H1 (cell line): ENCODE results near the gene TTLL5. TPM values are rescaled to one million over a fixed set of nuclear protein-coding genes. Genes with fewer than 3 reads are reported as not detected.

ENCODE experiments used
- CTCF ChIA-PET: fragments of 300-600 bp; sonication (Branson Sonifier 250); formaldehyde crosslinking; loops from one replicate; lab custom pipeline; 2021; ENCODE audit not compliant: partially characterized antibody; lab: Charles Lee
- POLR2A ChIA-PET: fragments of 300-600 bp; sonication (Branson Sonifier 250); formaldehyde crosslinking; loops from one replicate; lab custom pipeline; 2021; ENCODE audit warnings: inconsistent platforms; ENCODE audit not compliant: partially characterized antibody; lab: Charles Lee
- DNase-seq, 2 experiments: peaks; one replicate each; pipeline versions ENCODE4 v3.0.0 to v3.0.0-alpha.2; 2010 to 2022; ENCODE audit warnings: low spot score in 2 of 2, low read depth in 1 of 2, mixed read lengths in 1 of 2
- FAIRE-seq: peaks from 2 replicates; lab custom pipeline; 2011; peaks lifted over from hg19 to GRCh38; lab: Jason Lieb, UNC
- H2AFZ ChIP-seq: 2 replicates; pipeline ENCODE4 v1.8.1; 2012; ENCODE audit warnings: low read length, inconsistent platforms
- H2AK5ac ChIP-seq: 2 replicates; pipeline ENCODE4 v1.6.1; 2013; ENCODE audit warnings: low read depth, low read length
- H2BK120ac ChIP-seq: replicated peaks from 2 replicates; pipeline ENCODE3; 2013; ENCODE audit warnings: low read depth, low read length, inconsistent platforms
- H2BK12ac ChIP-seq: 2 replicates; pipeline ENCODE4 v1.6.1; 2013; ENCODE audit warnings: low read depth, low read length
- H2BK15ac ChIP-seq: 2 replicates; pipeline ENCODE4 v1.6.1; 2013; ENCODE audit warnings: low read length
- H2BK20ac ChIP-seq: 2 replicates; pipeline ENCODE4 v1.6.1; 2013; ENCODE audit warnings: low read length
- H2BK5ac ChIP-seq: 2 replicates; pipeline ENCODE4 v1.6.1; 2013; ENCODE audit warnings: low read depth, low read length
- H3K14ac ChIP-seq: 2 replicates; pipeline ENCODE4 v1.6.1; 2013; ENCODE audit warnings: inconsistent platforms; ENCODE audit not compliant: insufficient read length
- H3K18ac ChIP-seq: 2 replicates; pipeline ENCODE4 v1.6.1; 2013; ENCODE audit warnings: low read length; ENCODE audit errors: extremely low read depth
- H3K23ac ChIP-seq: 2 replicates; pipeline ENCODE4 v1.6.1; 2013; ENCODE audit warnings: inconsistent platforms; ENCODE audit not compliant: insufficient read length
- H3K23me2 ChIP-seq: 2 replicates; pipeline ENCODE4 v1.6.1; 2013; ENCODE audit warnings: low read depth, low read length
- H3K27ac ChIP-seq: 2 replicates; pipeline ENCODE4 v1.6.1; 2011; ENCODE audit warnings: low read depth, low read length, inconsistent platforms
- H3K27me3 ChIP-seq, 4 experiments: replicated peaks in 1 of 4; 1 replicate in 1 of 4; 2 replicates in 3 of 4; pipeline versions ENCODE4 v1.6.1 to v1.8.1; 2011 to 2013; ENCODE audit warnings: low read length in 3 of 4, mild to moderate bottlenecking in 3 of 4, inconsistent platforms in 2 of 4, mixed read lengths in 2 of 4, moderate library complexity in 1 of 4; ENCODE audit not compliant: control insufficient read depth in 3 of 4, insufficient read depth in 3 of 4; ENCODE audit errors: extremely low read depth in 1 of 4
- H3K36me3 ChIP-seq, 4 experiments: 2 replicates each; pipeline versions ENCODE4 v1.6.1 to v1.8.1; 2011 to 2013; ENCODE audit warnings: mild to moderate bottlenecking in 4 of 4, low read length in 3 of 4, moderate library complexity in 2 of 4, control low read depth in 1 of 4, inconsistent platforms in 1 of 4; ENCODE audit not compliant: insufficient read depth in 4 of 4, control insufficient read depth in 2 of 4
- H3K4ac ChIP-seq: replicated peaks from 2 replicates; pipeline ENCODE3; 2013; ENCODE audit warnings: low read length, low read depth, mixed read lengths, inconsistent platforms; ENCODE audit not compliant: insufficient read length
- H3K4me1 ChIP-seq, 4 experiments: replicated peaks in 1 of 4; 1 replicate in 1 of 4; 2 replicates in 3 of 4; pipeline versions ENCODE4 v1.6.1 to v1.8.1; 2011 to 2013; ENCODE audit warnings: low read length in 3 of 4, inconsistent platforms in 2 of 4, mixed read lengths in 1 of 4; ENCODE audit not compliant: insufficient read depth in 4 of 4, control insufficient read depth in 3 of 4
- H3K4me2 ChIP-seq, 2 experiments: 2 replicates each; pipeline versions ENCODE4 v1.6.1 to v1.8.1; 2011 to 2013; ENCODE audit warnings: low read depth in 2 of 2, low read length in 2 of 2, control low read depth in 1 of 2, inconsistent platforms in 1 of 2, mild to moderate bottlenecking in 1 of 2; ENCODE audit not compliant: insufficient read depth in 1 of 2
- H3K4me3 ChIP-seq, 4 experiments: fragments of 200-600, 300-600 bp in 1 of 4; sonication (generic), shearing (Covaris generic), sonication (Bioruptor Twin) in 1 of 4; 2 replicates each; pipeline versions ENCODE4 v1.5.1 to v1.8.1; 2011 to 2016; ENCODE audit warnings: low read length in 4 of 4, low read depth in 3 of 4, control low read depth in 2 of 4, inconsistent platforms in 2 of 4, mild to moderate bottlenecking in 2 of 4, mixed read lengths in 1 of 4, moderate library complexity in 1 of 4; ENCODE audit not compliant: insufficient read depth in 2 of 4; ENCODE audit errors: extremely low read depth in 1 of 4
- H3K56ac ChIP-seq: replicated peaks from 2 replicates; pipeline ENCODE3; 2013; ENCODE audit warnings: low read depth, mild to moderate bottlenecking, mixed read lengths, low read length, inconsistent platforms; ENCODE audit not compliant: insufficient read length
- H3K79me1 ChIP-seq: 2 replicates; pipeline ENCODE4 v1.6.1; 2013; ENCODE audit warnings: low read depth, low read length, control low read depth
- H3K79me2 ChIP-seq, 2 experiments: 2 replicates each; pipeline versions ENCODE4 v1.6.1 to v1.8.1; 2012 to 2013; ENCODE audit warnings: low read length in 2 of 2, mild to moderate bottlenecking in 2 of 2, inconsistent platforms in 1 of 2; ENCODE audit not compliant: insufficient read depth in 2 of 2, control insufficient read depth in 1 of 2
- H3K9ac ChIP-seq, 4 experiments: replicated peaks in 1 of 4; 1 replicate in 1 of 4; 2 replicates in 3 of 4; pipeline versions ENCODE4 v1.6.1 to v1.8.1; 2011 to 2013; ENCODE audit warnings: low read depth in 3 of 4, low read length in 3 of 4, control low read depth in 2 of 4, mild to moderate bottlenecking in 2 of 4, moderate library complexity in 2 of 4, inconsistent platforms in 1 of 4; ENCODE audit errors: extremely low read depth in 1 of 4
- H3K9me3 ChIP-seq, 2 experiments: 2 replicates each; pipeline versions ENCODE4 v1.6.1 to v1.8.1; 2012 to 2013; ENCODE audit warnings: mild to moderate bottlenecking in 2 of 2, moderate library complexity in 2 of 2, control low read depth in 1 of 2, inconsistent platforms in 1 of 2, low read depth in 1 of 2, low read length in 1 of 2, mixed read lengths in 1 of 2; ENCODE audit not compliant: insufficient read depth in 2 of 2
- H4K20me1 ChIP-seq, 2 experiments: replicated peaks in 1 of 2; 2 replicates each; pipeline versions ENCODE3 to v1.8.1; 2011 to 2013; ENCODE audit warnings: inconsistent platforms in 2 of 2, low read length in 2 of 2, mild to moderate bottlenecking in 1 of 2; ENCODE audit not compliant: insufficient read depth in 2 of 2, control insufficient read depth in 1 of 2
- H4K5ac ChIP-seq: 2 replicates; pipeline ENCODE4 v1.6.1; 2013; ENCODE audit warnings: low read length, low read depth, mixed read lengths, inconsistent platforms; ENCODE audit not compliant: insufficient read length
- H4K8ac ChIP-seq: 2 replicates; pipeline ENCODE4 v1.8.0; 2013; ENCODE audit warnings: mild to moderate bottlenecking, moderate library complexity, low read length, inconsistent platforms; ENCODE audit not compliant: insufficient read depth; ENCODE audit errors: extremely low read depth
- H4K91ac ChIP-seq: replicated peaks from 2 replicates; pipeline ENCODE3; 2013; ENCODE audit warnings: low read length, mixed read lengths, inconsistent platforms; ENCODE audit not compliant: insufficient read length
- BACH1 ChIP-seq: IDR thresholded peaks from 2 replicates; pipeline ENCODE4 v1.6.1; 2012; ENCODE audit warnings: low read length, improper control_type of control experiment
- BRCA1 ChIP-seq: IDR thresholded peaks from 2 replicates; pipeline ENCODE4 v1.6.1; 2012; ENCODE audit warnings: low read depth, low read length, improper control_type of control experiment
- CEBPB ChIP-seq: IDR thresholded peaks from 2 replicates; pipeline ENCODE4 v1.6.1; 2012; ENCODE audit warnings: low read depth, low read length
- CHD2 ChIP-seq: IDR thresholded peaks from 2 replicates; pipeline ENCODE4 v1.6.1; 2012; ENCODE audit warnings: low read length, improper control_type of control experiment
- CREB1 ChIP-seq: IDR thresholded peaks from 2 replicates; pipeline ENCODE4 v1.6.1; 2012; ENCODE audit warnings: inconsistent platforms
- JUN ChIP-seq: IDR thresholded peaks from 2 replicates; pipeline ENCODE4 v1.6.1; 2011; ENCODE audit warnings: low read depth, mild to moderate bottlenecking, improper control_type of control experiment, low read length
- PHF8 ChIP-seq: fragments of 200-600 bp; sonication (generic); conservative IDR thresholded peaks from 2 replicates; pipeline ENCODE4 v1.7.1; 2012; ENCODE audit warnings: low read depth, mild to moderate bottlenecking, inconsistent platforms, low read length, moderate library complexity
- RFX5 ChIP-seq: IDR thresholded peaks from 2 replicates; pipeline ENCODE4 v1.6.1; 2011; ENCODE audit warnings: low read depth, low read length, improper control_type of control experiment, borderline replicate concordance
- SP2 ChIP-seq: IDR thresholded peaks from 2 replicates; pipeline ENCODE4 v1.6.1; 2012; ENCODE audit warnings: mild to moderate bottlenecking, low read length, inconsistent platforms
- TCF12 ChIP-seq: IDR thresholded peaks from 2 replicates; pipeline ENCODE4 v1.6.1; 2011; ENCODE audit warnings: low read depth, mild to moderate bottlenecking, low read length
- WGBS, 2 experiments: shearing (Covaris generic) in 1 of 2; methylation state at CpG; one replicate each; pipeline versions ENCODE4 v1.1.6 to v1.1.7; 2013 to 2015; ENCODE audit warnings: low lambda C conversion rate in 2 of 2, mixed read lengths in 2 of 2, inconsistent platforms in 1 of 2, low coverage in 1 of 2, missing lambda C conversion rate in 1 of 2; ENCODE audit not compliant: insufficient replicate concordance in 2 of 2, insufficient coverage in 1 of 2, insufficient read length in 1 of 2; ENCODE audit errors: extremely low coverage in 1 of 2, missing lambda C conversion rate in 1 of 2; 5-methylcytosine and 5-hydroxymethylcytosine counted together
- polyA plus RNA-seq, 7 experiments: library from polyadenylated mRNA; depleted of rRNA in 3 of 7; stranded (reverse) in 5 of 7; unstranded in 2 of 7; fragments of >200 nt in 5 of 7; fragments of 200-250 nt in 2 of 7; gene quantifications; 1 replicate in 5 of 7; 2 replicates in 1 of 7; 4 replicates in 1 of 7; pipeline versions ENCODE4 v1.2.1 to v1.2.3, GENCODE V29; 2011 to 2013; ENCODE audit warnings: missing spikeins in 2 of 7, mixed read lengths in 2 of 7
- total RNA-seq: library from RNA; stranded (reverse); fragmentation: NEBNext Ultra II Directional; extraction: Animal tissue kit (Norgen Biotek cat#: 25700); gene quantifications from 2 replicates; pipeline ENCODE4 v1.2.1, GENCODE V29; 2021
- TF ChIP-seq, protein P1 (sequence below): IDR thresholded peaks from 2 replicates; pipeline ENCODE4 v1.6.1; 2011; ENCODE audit warnings: low read length, improper control_type of control experiment

The TTLL5 gene
- total and polyA plus RNA-seq, 2 of the 8 experiments (the other 6 are each of a cell fraction or from before 2014, with no cell fraction given): 16.1 to 45.9 TPM

DNA sequence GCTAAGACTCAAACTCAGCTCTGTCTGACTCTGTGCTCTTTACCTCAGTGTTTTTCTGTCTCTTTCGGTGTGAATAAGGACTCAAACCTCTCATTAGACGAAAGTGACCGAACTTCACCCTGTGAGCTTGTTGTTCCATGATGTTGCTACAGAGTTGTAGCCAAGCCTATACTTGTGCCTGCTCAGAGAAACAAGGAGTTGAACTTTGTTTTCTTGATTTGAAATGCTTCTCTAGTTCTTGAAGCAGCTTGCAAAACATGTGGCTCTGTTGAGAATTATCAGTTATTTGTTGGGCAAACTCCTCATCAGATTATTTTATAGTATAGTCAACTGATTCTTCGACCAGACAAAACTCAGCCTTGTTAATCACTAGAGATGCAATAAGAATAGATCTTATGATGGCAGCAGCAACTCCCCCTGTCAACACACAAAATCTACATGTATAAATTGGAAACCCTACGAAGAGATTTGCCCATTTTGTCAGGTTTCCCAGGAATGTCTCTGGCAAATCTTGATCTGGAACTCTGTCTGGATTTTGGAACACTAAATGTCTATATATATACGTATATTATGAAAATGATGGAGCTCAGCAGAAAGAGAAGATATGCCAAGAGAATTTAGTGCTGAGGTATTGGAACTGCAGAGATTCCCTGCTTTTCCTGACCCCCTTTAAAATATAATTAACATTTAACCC is 146.8 kb downstream of the TTLL5 start:
- no peak overlapping the region for H3K14ac ChIP-seq
- H3K79me2 ChIP-seq: no peaks in the 10 kb centered on the region
- H2BK120ac ChIP-seq: no peak overlapping the region
- no peak overlapping the region for H2AK5ac ChIP-seq
- H3K36me3 ChIP-seq: peaks cover 0 to 2% (median 0%) of the 10 kb centered on the region in 4 experiments; a peak in 2 of 8 replicates
- no peak overlapping the region for H3K4me3 ChIP-seq
- H3K23me2 ChIP-seq: no peaks in the 10 kb centered on the region; the same call in 1 of the 2 replicates
- no peak overlapping the region for H4K5ac ChIP-seq
- H3K79me1 ChIP-seq: no peaks in the 10 kb centered on the region
- peaks cover 3 to 10% (median 8%) of the 10 kb centered on the region in 4 experiments; a peak in 6 of 7 replicates for H3K4me1 ChIP-seq
- H3K27me3 ChIP-seq: no peaks in the 10 kb centered on the region
- DNase-seq (no peak), FAIRE-seq (no peak)
- H3K18ac ChIP-seq: no peak overlapping the region
- no peak overlapping the region for H3K56ac ChIP-seq
- no peak overlapping the region for H2BK5ac ChIP-seq
- no peak overlapping the region for H2BK12ac ChIP-seq
- H3K9me3 ChIP-seq: no peaks in the 10 kb centered on the region
- H2AFZ ChIP-seq: no peak overlapping the region
- no peaks in the 10 kb centered on the region for H4K20me1 ChIP-seq
- H3K27ac ChIP-seq: no peak overlapping the region
- no peak overlapping the region for H2BK20ac ChIP-seq
- H4K8ac ChIP-seq: no peak overlapping the region
- CTCF ChIA-PET: interaction anchor here (0.6 to 1.8 kb wide), 5 partner anchors 9 to 230 kb away, joined by 3 to 6 read pairs (median 3); no protein-coding TSS in a partner anchor
- no peak overlapping the region for H3K4me2 ChIP-seq
- H3K9ac ChIP-seq: no peak overlapping the region
- TF ChIP-seq RFX5 (no peak), SP2 (no peak), TCF12 (no peak), CEBPB (no peak), CHD2 (no peak), BRCA1 (no peak), CREB1 (no peak), JUN (no peak), PHF8 (no peak), BACH1 (no peak)
- TF ChIP-seq, protein P1, sequence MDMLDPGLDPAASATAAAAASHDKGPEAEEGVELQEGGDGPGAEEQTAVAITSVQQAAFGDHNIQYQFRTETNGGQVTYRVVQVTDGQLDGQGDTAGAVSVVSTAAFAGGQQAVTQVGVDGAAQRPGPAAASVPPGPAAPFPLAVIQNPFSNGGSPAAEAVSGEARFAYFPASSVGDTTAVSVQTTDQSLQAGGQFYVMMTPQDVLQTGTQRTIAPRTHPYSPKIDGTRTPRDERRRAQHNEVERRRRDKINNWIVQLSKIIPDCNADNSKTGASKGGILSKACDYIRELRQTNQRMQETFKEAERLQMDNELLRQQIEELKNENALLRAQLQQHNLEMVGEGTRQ: no peak
- TF ChIP-seq, all 59 proteins: peak for 0
- 97% methylated on average over 6 of the region's 6 CpGs; no CpG with 5 or more reads in 1 of the 2 experiments for WGBS, 2 experiments
- H4K91ac ChIP-seq: no peak overlapping the region
- POLR2A ChIA-PET: interaction anchor here (0.7 kb wide), 1 partner anchor 61 kb away, joined by 3 read pairs; no protein-coding TSS in a partner anchor
- no peak overlapping the region for H2BK15ac ChIP-seq
- H3K23ac ChIP-seq: no peak overlapping the region
- H3K4ac ChIP-seq: no peak overlapping the region
